OCI-M2 (cell line): ENCODE measurements around the gene KRTAP10-9.
"Not testable (repeated sequence)": the region's sequence is repeated elsewhere in the genome, so short reads cannot be mapped to it uniquely, and the experiment has no call there.

Experiments
- DNase-seq: peaks from one replicate; lab custom pipeline; 2025; ENCODE audit not compliant: unreplicated experiment; lab: John Stamatoyannopoulos, UW

The KRTAP10-9 gene

GRCh38 chr21:44638506-44639330 is 11.8 kb downstream of the KRTAP10-9 start:
- not testable (repeated sequence) for DNase-seq

- DNase-seq, result no peak
Measured at GRCh38 chr21:44639331-44639655, 12.4 kb downstream of the KRTAP10-9 start.

DNA sequence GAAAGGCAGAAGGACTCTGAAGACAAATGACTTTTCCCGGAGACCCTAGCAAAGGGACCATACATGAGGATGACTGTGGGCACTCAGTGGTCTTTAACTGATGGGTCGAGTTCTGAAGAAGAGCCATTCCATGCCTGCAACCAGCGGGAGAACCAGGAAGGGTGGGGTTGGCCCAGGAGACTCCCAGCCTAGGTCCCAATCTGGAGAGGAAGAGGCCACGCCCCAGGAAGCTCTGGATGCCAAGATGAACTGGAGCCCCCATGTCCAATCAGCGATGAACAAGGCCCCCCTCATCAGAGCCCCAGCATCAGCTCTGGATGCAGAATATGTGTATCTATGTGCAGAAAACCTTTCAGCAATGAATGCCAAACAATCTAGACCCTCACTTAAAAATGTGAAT is 13.9 kb downstream of the KRTAP10-9 start:
- DNase-seq, result no peak

- no peak for DNase-seq
Measured at GRCh38 chr21:44643741-44644310, 16.9 kb downstream of the KRTAP10-9 start.

GRCh38 chr21:44644878-44645277 is 18.0 kb downstream of the KRTAP10-9 start:
- no peak for DNase-seq

GRCh38 chr21:44646366-44647221 is 19.7 kb downstream of the KRTAP10-9 start, which contains the start of gene KRTAP10-11:
KRTAP10-11 (plus strand) TSS chr21:44646414; CDS start chr21:44646459, 45 bp downstream.
- not testable (repeated sequence) for DNase-seq

- DNase-seq, result no peak
Measured at GRCh38 chr21:44647222-44647552, 20.3 kb downstream of the KRTAP10-9 start.

DNA sequence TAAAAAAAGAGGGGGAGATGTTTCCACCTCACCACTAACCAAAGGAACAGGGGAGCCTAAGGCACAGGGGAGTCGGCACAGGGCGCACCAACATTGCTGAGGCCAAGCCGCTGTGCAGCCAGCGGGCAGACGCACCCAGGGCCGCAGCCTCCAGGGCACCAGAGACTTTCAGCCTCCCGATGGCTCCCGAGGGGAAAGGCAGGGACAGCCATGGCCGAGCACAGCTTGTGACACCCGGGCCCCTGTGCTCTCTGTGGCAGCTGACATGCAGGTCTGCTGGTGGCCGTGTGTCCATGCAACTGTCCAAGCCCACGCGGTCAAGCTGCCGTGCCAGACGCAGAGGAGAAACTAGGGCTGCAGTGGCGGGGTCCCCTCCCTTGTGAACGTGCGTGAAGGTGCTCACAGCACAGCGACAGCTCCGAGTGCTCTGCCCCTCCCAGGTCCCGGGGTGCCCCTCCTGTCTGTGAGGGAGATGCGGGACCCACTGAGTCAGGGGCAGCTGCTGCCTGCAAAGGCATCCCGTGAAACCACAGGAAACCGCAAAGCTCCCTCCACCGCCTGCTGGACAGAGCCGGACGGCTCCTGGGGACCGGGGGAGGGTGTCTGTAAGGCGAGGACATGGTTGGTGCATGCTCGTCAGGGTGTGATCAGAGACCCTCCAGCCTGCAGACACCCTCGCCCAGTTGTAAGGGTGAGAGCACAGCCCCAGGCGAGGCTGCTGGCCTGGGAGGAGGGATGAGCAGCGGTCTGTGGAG is 21.8 kb downstream of the KRTAP10-9 start:
- DNase-seq, result no peak

DNA sequence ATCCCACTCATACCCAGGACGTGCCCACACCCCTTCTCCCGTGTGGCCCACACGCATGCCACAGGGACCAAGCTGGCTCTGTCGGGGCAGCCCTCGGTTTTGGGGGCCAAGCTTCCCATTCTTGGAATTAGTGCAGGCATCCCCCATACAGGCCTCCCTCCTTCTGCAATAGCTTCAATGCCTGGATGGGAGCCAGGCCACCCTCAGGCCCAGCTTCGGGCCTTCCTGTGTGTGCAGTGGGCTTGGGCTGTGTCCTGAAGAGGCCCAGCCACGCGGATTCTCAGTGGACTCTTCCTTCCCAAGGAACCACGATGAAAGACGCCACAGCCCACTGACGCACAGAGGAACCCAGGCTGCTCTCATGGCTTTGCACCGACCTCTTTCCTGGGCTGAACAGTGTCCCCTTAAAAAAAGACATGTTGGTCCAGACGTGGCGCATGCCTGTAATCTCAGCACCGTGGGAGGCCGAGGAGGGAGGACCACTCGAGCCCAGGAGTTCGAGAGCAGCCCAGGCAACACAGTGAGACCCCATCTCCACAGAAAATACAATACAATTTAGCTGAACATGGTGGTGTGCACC is 22.7 kb downstream of the KRTAP10-9 start:
- DNase-seq, result no peak

DNA sequence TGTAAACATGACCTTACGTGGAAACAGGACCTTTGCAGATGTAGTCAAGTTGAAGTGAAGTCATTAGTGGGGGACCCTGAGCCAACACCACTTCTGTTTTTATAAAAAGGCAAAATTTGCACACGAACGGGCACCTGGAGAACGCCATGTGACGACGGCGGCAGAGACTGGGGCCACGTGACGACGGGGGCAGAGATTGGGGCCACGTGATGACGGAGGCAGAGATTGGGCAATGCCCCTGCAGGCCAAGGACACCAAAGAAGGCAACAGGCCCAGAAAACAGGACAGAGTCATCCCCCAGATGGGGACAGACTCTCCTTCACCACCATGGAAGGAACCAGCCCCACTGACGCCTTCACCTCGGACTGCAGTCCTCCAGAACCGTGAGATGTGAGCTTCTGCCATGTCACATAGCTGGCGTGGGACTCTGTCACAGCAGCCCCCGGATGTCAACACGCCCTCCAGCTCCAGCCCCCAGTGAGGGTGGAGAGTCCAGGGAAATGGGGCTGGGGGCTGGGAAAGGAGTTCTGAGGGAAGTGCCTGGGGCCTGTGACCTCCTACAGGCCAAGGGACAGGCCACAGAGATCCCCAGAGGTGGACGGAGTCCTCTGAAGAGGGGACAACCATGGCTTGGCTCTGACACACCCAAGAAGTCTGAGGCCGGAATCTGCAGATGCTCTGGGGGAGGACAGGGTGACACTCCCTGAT is 23.5 kb downstream of the KRTAP10-9 start:
- no peak for DNase-seq

DNA sequence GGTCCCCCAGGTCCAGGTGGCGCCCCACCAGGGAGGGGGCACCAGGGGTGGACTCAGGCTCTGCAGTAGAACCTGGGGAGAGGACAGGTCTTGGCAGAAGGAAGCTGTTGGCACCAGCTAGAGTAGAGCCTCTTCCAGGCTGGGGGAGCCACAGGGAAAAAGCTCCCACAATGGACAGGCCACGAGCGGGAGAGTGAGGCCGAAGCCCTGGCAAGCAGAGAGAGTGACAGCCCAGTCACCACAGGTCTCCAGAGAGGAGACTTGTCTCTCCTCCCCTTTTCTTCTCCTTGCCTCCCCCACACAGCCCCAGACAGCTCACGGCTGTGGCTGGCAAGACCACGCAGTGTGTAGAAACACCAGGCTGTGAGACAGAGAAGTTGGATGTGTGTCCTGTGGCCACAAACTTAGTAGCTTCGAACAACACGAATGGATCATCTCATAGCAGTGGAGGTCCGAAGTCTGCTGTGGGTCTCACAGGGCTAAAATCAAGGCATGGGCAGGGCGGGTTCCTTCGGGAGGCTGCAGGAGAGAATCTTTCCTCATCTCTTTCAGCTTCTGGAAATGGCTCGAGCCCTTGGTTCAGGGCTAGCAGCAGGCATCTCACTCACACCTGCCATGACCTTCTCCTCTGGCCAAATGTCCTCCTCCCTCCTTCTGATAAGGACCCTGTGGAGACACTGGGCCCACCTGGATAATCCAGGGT is 24.2 kb downstream of the KRTAP10-9 start:
- DNase-seq, result no peak

DNA sequence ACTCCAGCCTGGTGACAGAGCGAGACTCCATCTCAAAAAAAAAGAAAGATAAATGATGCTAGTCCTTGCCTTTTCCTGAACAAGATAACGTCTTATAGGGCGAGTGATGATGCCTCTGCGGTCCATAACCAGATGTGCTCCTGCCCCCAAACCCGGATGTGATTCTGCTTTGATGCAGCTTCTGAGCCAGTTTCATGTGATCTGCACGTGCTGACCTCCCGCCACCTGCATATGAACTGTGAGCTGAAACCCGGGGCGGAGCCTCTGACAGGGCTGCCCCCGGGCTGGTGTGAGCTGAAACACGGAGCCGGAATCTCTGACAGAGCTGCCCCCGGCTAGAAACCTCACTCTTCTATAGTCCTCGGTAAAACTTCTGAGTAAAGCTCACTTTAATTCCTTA is 26.2 kb downstream of the KRTAP10-9 start:
- DNase-seq, result no peak

DNA sequence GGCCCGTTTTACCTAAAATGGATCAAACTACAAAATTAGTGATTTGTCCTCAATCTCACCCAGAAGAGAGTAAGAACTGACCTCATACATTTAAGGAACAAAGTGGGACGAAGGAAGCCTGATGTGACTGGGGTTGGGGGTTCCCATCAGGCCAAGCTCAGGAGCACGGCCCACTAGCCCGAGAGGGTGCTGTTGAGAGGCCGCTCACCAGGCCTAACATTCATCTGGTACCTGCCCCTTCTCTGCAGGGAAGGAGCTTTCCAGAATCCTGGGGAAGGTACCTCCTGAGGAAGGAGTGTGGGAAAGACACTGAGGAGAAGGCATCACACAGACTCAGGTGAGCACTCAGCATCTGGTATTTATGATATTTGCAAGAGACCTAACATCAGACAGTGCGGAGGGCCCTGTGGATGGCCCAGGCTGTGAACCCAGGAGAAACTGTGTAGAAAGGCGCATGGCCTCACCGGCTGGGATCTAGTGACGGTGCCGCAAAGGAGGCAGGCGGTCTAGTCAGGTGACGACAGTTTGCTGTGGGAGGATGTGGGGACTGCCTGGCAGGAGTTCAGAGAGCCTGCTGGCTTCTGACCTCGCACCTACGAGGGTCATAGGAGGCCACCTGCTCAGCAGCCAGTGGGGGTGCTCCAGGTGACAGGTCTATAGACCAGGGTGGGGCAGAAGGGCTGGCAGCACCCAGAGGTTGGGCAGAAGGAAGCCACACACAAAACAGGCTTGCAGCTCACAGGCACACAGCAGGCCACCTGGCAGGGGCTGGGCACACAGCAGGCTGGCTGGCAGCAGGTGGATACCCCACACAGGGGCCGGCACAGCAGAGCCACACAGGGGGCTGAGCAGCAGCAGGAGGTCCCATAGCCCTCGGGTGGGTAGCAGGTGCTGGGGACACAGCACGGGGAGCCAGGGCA is 27.0 kb downstream of the KRTAP10-9 start:
- DNase-seq, result no peak

DNA sequence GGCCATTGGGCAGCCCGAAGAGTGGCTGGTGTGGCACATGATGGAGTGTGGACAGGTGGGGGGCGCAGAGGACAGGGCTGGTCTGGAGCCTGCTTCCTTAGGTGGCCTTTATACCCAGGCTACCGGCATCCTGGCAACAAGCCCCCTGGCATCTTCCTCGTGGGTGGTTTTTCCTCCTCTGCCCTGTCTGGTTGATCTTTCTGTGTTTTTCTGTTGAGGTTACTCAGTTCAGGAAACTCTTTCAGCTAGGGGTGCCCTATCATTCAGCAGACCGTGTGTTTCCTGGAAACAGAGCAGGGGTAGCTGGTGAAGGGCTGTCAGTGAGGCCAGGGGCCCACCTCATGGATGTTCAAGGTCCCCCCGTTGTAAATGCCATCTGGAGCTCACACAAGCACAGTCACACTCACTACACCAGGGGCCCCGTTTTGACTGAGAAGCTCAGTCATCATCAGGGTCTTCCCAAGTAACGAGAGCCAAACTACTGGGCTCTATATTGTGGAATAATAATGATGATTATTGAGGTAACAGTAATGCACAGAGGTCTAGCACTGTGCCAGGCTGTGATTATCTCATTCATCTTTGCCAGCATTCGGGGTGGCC is 27.8 kb downstream of the KRTAP10-9 start, which contains the start of gene KRTAP12-4:
Gene KRTAP12-4, minus strand, starts transcription at position 84 of the 600 bp plus-strand sequence. Its CDS starts 45 bp downstream, at position 39.
- no peak for DNase-seq

GRCh38 chr21:44656868-44657267 is 30.0 kb downstream of the KRTAP10-9 start:
- no peak for DNase-seq

GRCh38 chr21:44657635-44658540 is 31.0 kb downstream of the KRTAP10-9 start, which contains the start of gene KRTAP12-3:
KRTAP12-3 (plus strand) TSS chr21:44657932; CDS start chr21:44657980, 48 bp downstream.
- no peak for DNase-seq

GRCh38 chr21:44658541-44658910 is 31.6 kb downstream of the KRTAP10-9 start:
- DNase-seq, result no peak
